Activated naive CD4-positive, alpha-beta T cell treated with anti-CD3 and anti-CD28 coated beads, Interleukin-2, amount 10 ng/mL, durations not matched to agents 7 days and 5 days (primary cell): ENCODE results near the gene ZNF493.

Experiments
- CTCF ChIA-PET: fragments of 350-600 bp; sonication (Branson Sonifier 250); formaldehyde crosslinking; loops from one replicate; lab custom pipeline; 2021; ENCODE audit warnings: antibody characterized with exemption; lab: Charles Lee
- DNase-seq: peaks from one replicate; pipeline ENCODE4 v3.0.0-alpha.2; 2020
- H3K27ac Mint-ChIP-seq: one replicate; pipeline ENCODE4 v1.8.0; 2021; ENCODE audit warnings: mild to moderate bottlenecking, moderate library complexity, mixed read lengths
- H3K27me3 Mint-ChIP-seq: one replicate; pipeline ENCODE4 v1.8.0; 2021; ENCODE audit warnings: mild to moderate bottlenecking, mixed read lengths
- H3K36me3 Mint-ChIP-seq: one replicate; pipeline ENCODE4 v1.8.0; 2021; ENCODE audit warnings: mixed read lengths
- H3K4me1 Mint-ChIP-seq: one replicate; pipeline ENCODE4 v1.8.0; 2021; ENCODE audit warnings: mixed read lengths
- H3K4me3 Mint-ChIP-seq: one replicate; pipeline ENCODE4 v1.8.0; 2021; ENCODE audit warnings: mild to moderate bottlenecking, moderate library complexity, mixed read lengths
- H3K9me3 Mint-ChIP-seq: one replicate; pipeline ENCODE4 v1.8.0; 2021; ENCODE audit warnings: mixed read lengths

ZNF493 gene

DNA sequence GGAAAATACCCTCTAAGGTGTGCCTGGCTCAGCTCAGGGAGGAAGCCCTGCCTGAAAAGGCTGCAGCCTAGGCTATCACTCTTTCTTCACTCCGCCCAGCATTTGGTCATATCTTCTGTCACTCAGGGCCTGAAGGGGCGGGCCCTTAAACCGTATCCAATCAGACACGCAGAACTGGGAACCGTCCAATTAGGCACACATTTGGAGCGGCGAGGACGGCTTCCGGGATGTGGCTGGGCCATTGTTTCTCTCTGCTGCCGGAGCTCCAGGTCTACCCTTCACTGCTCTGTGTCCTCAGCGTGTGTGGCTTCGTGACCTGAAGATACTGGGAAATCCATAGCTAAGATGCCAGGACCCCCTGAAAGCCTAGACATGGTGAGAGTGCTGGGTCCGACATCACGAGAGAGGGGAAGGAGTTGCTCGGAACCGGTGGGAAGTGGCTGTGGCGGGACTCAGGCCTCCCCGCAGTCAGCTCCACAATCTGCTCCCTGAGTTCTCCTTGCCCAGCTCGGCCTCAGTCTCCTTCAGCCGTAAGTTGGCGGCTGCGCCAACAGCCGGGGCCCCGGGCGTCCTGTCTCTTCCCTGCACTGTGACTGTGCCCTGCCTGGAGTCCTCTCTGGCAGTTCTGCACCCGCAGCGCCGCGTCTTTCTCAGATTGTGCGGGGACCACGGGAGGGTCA lies at the start of gene ZNF493:
TSS of gene ZNF493 (plus strand) at position 241 of the 680 bp plus-strand sequence. CDS start at position 346, 105 bp downstream.
- Mint-ChIP-seq H3K9me3 (peaks cover 22% of the 10 kb centered on the region), H3K4me3 (peak within 1 kb of the TSS; percentile 89), H3K36me3 (peaks cover 42% of the 10 kb centered on the region), H3K27ac (peak within 1 kb of the TSS; percentile 91), H3K27me3 (no peaks in the 10 kb centered on the region), H3K4me1 (peaks cover 21% of the 10 kb centered on the region)
- peak; percentile 96 for DNase-seq
- CTCF ChIA-PET = no interaction called here

DNA sequence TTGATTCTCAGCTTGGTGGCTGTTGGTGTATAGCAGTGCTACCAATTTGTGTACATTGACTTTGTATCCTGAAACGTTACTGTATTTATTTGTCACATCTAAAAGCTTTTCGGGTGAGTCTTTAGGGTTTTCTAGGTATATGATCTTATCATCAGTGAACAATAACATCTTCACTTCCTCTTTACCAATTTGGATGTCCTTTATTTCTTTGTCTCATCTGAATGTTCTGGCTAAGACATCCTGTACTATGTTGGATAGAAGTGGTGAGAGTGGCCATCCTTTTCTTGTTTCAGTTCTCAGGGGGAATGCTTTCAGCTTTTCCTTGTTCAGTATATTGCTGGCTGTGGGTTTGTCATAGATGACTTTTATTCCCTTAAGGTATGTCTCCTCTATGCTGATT lies 44.1 kb upstream of the ZNF493 start:
- CTCF ChIA-PET = no interaction called here
- Mint-ChIP-seq H3K36me3 (no peaks in the 10 kb centered on the region), H3K4me1 (peaks cover 6% of the 10 kb centered on the region), H3K27ac (peak overlapping the region; percentile 3), H3K4me3 (no peak overlapping the region), H3K27me3 (no peaks in the 10 kb centered on the region), H3K9me3 (peaks cover 35% of the 10 kb centered on the region)
- DNase-seq = no peak

DNA sequence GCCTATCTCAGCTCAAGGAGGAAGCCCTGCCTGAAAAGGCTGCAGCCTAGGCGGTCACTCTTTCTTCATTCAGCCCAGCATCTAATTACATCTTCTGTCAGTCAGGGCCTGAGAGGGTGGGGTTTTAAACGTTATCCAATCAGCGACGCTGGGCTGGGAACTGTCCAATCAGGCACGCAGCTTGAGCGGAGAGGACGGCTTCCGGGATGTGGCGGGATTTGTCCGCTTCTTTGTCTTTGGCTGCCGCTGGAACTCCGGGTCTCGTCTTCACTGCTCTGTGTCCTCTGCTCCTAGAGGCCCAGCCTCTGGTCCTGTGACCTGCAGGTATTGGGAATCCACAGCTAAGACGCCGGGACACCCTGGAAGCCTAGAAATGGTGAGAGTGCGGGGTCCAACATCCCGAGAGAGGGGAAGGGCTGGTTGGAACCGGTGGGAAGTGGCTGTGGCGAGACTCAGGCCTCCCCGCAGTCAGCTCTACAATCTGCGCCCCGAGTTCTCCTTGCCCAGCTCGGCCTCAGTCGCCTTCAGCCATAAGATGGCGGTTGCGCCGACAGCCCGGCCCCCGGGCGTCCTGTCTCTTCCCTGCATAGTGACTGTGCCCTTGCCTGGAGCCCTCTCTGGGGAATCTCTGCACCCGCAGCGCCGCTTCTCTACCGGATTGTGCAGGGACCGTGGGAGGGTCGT lies 38.0 kb upstream of the ZNF493 start, which contains the start of gene ZNF738:
TSS of gene ZNF738 (plus strand) at position 233 of the 684 bp plus-strand sequence. CDS start at position 374, 141 bp downstream.
- peaks cover 33% of the 10 kb centered on the region for H3K9me3 Mint-ChIP-seq
- CTCF ChIA-PET = interaction anchor here (0.8 kb wide), 1 partner anchor 30 kb away, joined by 4 read pairs; no protein-coding TSS in a partner anchor
- peaks cover 24% of the 10 kb centered on the region for H3K4me1 Mint-ChIP-seq
- no peaks in the 10 kb centered on the region for H3K27me3 Mint-ChIP-seq
- peaks cover 41% of the 10 kb centered on the region for H3K36me3 Mint-ChIP-seq
- peak within 1 kb of the TSS; percentile 99 for H3K27ac Mint-ChIP-seq
- peak within 1 kb of the TSS; percentile 99 for H3K4me3 Mint-ChIP-seq
- DNase-seq = peak; percentile 91

DNA sequence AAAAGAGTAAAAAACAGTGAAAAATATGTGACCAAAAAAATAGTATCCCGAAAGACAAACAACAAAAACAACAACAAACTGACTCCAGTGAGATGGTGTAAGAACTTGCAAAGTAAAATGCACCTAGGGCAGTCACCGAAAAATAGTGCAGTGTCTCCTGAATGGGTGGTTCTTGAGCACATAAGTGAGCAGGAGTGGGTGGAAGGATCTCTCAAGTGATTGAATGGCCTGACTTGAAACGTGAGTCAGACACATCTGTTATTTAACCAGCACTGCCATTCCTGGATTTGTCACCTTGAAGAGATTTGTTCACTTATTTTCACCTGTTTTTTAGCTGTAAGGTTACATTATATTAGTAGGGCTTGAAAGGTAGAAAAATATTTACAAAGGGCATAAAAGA lies 34.6 kb upstream of the ZNF493 start:
- CTCF ChIA-PET = no interaction called here
- Mint-ChIP-seq H3K4me1 (peaks cover 24% of the 10 kb centered on the region), H3K27ac (no peak overlapping the region), H3K4me3 (no peak overlapping the region), H3K27me3 (no peaks in the 10 kb centered on the region), H3K9me3 (peaks cover 26% of the 10 kb centered on the region), H3K36me3 (peaks cover 71% of the 10 kb centered on the region)
- no peak for DNase-seq

DNA sequence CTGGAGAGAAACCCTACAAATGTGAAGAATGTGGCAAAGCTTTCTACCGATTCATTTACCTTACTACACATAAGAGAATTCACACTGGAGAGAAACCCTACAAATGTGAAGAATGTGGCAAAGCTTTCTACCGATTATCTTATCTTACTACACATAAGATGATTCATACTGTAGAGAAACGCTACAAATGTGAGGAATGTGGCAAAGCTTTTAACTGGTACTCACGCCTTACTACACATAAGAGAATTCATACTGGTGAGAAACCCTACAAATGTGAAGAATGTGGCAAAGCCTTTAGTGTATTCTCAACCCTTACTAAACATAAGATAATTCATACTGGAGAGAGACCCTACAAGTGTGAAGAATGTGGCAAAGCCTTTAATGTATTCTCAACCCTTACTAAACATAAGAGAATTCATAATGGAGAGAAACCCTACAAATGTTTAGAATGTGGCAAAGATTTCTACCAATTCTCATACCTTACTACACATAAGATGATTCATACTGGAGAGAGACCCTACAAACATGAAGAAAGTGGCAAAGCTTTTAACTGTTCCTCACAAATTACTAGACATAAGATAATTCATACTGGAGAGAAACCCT lies 12.9 kb upstream of the ZNF493 start:
- no peak for DNase-seq
- H3K36me3 Mint-ChIP-seq = peaks cover 49% of the 10 kb centered on the region
- no peaks in the 10 kb centered on the region for H3K4me1 Mint-ChIP-seq
- no peak overlapping the region for H3K27ac Mint-ChIP-seq
- CTCF ChIA-PET = no interaction called here
- H3K4me3 Mint-ChIP-seq = no peak overlapping the region
- H3K9me3 Mint-ChIP-seq = peaks cover 74% of the 10 kb centered on the region
- no peaks in the 10 kb centered on the region for H3K27me3 Mint-ChIP-seq

DNA sequence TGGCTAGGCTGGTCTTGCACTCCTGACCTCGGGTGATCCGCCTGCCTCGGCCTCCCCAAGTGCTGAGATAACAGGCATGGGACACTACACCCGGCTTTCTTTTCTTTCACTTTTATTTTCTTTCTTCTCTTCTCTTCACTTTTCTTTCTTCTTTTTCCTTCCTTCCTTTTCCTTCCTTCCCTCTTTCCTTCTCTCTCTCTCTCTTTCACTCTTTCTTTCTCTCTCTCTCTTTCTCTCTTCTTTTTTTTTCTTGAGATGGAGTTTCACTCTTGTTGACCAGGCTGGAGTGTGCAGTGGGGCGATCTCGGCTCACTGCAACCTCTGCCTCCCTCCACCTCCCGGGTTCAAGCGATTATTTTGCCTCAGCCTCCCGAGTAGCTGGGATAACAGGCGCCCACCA lies 812 bp upstream of the ZNF493 start:
- Mint-ChIP-seq H3K4me3 (peak overlapping the region; percentile 15), H3K36me3 (peaks cover 39% of the 10 kb centered on the region), H3K27me3 (no peaks in the 10 kb centered on the region), H3K4me1 (peaks cover 21% of the 10 kb centered on the region), H3K9me3 (peaks cover 26% of the 10 kb centered on the region), H3K27ac (peak overlapping the region; percentile 37)
- CTCF ChIA-PET = no interaction called here
- no peak for DNase-seq

DNA sequence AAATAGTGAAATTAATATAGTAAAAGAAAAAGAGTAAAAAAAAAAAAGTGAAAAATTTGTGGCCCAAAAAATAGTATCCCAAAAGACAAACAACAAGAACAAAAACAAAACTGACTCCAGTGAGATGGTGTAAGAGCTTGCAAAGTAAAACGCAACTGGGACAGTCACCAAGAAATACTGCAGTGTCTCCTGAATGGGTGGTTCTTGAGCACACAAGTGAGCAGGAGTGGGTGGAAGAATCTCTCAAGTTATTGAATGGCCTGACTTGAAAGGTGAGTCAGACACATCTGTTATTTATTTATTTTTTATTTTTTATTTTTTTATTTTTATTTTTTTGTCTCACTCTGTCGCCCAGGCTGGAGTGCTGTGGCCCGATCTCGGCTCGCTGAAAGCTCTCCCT lies 1.9 kb downstream of the ZNF493 start:
- Mint-ChIP-seq H3K27ac (no peak overlapping the region), H3K27me3 (no peaks in the 10 kb centered on the region), H3K4me1 (peaks cover 21% of the 10 kb centered on the region), H3K9me3 (peaks cover 22% of the 10 kb centered on the region), H3K4me3 (peak overlapping the region; percentile 21), H3K36me3 (peaks cover 56% of the 10 kb centered on the region)
- no peak for DNase-seq
- CTCF ChIA-PET = interaction anchor here (0.6 kb wide), 1 partner anchor 91 kb away, joined by 3 read pairs; no protein-coding TSS in a partner anchor

DNA sequence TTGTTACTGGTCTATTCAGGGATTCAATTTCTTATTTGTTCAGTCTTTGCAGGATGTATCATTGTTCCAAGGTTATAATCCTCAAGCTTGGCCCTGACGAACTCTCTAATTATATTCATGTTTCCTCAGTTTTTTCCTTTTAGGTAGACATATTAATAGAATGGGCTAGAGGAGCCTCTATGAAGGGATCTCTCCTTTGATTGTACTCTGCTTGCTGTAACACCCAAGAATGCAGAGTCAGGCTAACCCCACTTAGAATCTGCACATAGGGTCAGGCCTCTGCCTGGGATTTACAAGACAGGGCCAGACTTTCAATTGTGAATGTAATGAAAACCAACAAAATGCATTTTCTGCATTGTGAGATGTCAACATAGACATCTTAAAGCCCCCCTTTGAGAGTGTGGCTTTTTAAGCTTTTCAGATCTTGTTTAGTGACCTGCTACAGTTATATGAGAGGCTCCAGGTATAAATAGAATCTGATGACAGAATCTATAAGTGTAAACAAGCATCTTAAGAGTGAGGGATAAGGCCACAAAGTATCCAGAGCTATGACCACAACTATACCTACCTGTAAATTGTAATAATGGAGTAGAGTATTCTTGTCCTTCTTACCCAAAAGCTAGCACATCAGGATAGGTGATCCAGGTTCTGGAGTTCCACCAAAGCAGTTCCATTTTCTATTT lies 5.5 kb downstream of the ZNF493 start:
- CTCF ChIA-PET = no interaction called here
- H3K9me3 Mint-ChIP-seq = peaks cover 30% of the 10 kb centered on the region
- H3K4me1 Mint-ChIP-seq = peaks cover 15% of the 10 kb centered on the region
- H3K27me3 Mint-ChIP-seq = no peaks in the 10 kb centered on the region
- peaks cover 72% of the 10 kb centered on the region for H3K36me3 Mint-ChIP-seq
- H3K4me3 Mint-ChIP-seq = no peak overlapping the region
- H3K27ac Mint-ChIP-seq = no peak overlapping the region
- no peak for DNase-seq

DNA sequence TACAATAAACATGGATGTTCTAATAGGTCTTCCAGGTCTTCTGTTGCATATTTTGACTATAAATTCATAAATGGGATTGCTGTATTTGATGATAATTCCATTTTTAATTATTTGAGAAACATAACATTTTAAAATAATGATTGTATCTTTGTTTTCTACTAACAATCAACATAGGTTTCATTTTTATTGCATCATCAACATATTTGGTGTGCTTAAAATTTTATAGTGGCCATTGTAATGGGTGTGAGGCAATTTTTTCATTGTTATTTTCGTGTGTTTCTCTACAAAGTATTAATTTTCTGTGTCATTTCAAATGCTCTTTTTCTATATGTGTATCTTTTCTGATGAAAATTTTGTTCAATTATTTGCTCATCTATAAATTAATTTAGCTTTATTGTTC lies 13.2 kb downstream of the ZNF493 start:
- no peaks in the 10 kb centered on the region for H3K4me1 Mint-ChIP-seq
- no peaks in the 10 kb centered on the region for H3K27me3 Mint-ChIP-seq
- H3K36me3 Mint-ChIP-seq = peaks cover 73% of the 10 kb centered on the region
- H3K9me3 Mint-ChIP-seq = peaks cover 32% of the 10 kb centered on the region
- CTCF ChIA-PET = no interaction called here
- no peak overlapping the region for H3K4me3 Mint-ChIP-seq
- no peak overlapping the region for H3K27ac Mint-ChIP-seq
- no peak for DNase-seq

DNA sequence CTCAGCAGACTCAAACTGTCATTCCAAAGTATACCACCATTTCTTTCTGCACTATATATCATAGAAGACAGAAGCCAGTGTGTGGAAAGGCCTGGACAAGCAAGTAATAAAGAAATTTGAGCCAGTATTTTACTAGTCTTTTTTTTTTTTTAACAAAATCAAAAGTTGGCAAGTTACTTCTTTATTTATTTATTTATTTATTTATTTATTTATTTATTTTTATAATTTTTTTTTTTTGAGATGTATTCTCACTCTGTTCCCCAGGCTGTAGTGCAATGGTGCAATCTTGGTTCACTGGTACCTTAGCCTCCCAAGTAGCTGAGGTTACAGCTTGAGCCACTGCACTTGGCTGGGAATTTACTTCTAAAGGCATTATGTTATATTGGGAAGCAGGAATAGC lies 25.3 kb downstream of the ZNF493 start:
- peaks cover 48% of the 10 kb centered on the region for H3K36me3 Mint-ChIP-seq

DNA sequence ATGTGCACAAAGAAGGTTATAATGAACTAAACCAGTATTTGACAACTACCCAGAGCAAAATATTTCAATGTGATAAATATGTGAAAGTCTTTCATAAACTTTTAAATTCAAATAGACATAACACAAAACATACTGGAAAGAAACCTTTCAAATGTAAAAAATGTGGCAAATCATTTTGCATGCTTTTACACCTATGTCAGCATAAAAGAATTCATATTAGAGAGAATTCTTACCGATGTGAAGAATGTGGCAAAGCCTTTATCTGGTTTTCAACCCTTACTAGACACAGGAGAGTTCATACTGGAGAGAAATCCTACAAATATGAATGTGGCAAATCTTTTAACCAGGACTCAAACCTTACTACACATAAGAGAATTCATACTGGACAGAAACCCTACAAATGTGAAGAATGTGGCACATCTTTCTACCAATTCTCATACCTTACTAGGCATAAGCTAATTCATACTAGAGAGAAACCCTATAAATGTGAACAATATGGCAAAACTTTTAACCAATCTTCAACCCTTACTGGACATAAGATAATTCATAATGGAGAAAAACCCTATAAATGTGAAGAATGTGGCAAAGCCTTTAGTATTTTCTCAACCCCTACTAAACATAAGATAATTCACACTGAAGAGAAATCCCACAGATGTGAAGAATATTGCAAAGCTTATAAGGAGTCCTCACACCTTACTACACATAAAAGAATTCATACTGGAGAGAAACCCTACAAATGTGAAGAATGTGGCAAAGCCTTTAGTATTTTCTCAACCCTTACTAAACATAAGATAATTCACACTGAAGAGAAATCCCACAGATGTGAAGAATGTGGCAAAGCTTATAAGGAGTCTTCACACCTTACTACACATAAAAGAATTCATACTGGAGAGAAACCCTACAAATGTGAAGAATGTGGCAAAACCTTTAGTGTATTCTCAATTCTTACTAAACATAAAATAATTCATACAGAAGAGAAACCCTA lies 26.4 kb downstream of the ZNF493 start:
- no peak for DNase-seq
- CTCF ChIA-PET = no interaction called here
- no peak overlapping the region for H3K27ac Mint-ChIP-seq
- no peaks in the 10 kb centered on the region for H3K4me1 Mint-ChIP-seq
- H3K9me3 Mint-ChIP-seq = peaks cover 60% of the 10 kb centered on the region
- H3K36me3 Mint-ChIP-seq = peaks cover 37% of the 10 kb centered on the region
- H3K27me3 Mint-ChIP-seq = no peaks in the 10 kb centered on the region
- no peak overlapping the region for H3K4me3 Mint-ChIP-seq

More for the DNA sequence above, 25.3 kb downstream of the ZNF493 start:
- CTCF ChIA-PET = no interaction called here
- no peaks in the 10 kb centered on the region for H3K27me3 Mint-ChIP-seq
- H3K27ac Mint-ChIP-seq = no peak overlapping the region
- H3K4me3 Mint-ChIP-seq = no peak overlapping the region
- no peaks in the 10 kb centered on the region for H3K4me1 Mint-ChIP-seq
- H3K9me3 Mint-ChIP-seq = peaks cover 70% of the 10 kb centered on the region
- DNase-seq = no peak

DNA sequence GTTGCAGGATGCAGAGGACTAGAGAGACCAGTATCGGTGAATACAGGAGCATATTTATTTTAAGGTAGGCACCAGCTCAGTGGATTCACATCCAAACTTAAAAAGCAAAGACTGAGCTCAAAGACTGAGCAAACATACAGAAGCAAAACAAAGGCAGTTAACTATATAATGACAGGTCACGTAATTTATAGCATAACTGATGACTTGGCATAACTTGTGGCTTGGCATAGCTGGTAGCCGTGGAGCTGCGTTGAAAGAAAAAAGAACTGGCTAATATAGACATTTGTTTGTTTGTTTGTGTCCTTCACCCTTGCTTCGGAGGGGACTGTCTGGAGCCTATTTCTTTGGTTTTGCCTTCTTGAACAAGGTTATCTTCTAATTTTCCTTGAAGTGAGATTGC lies 33.7 kb downstream of the ZNF493 start:
- H3K36me3 Mint-ChIP-seq = no peaks in the 10 kb centered on the region

DNA sequence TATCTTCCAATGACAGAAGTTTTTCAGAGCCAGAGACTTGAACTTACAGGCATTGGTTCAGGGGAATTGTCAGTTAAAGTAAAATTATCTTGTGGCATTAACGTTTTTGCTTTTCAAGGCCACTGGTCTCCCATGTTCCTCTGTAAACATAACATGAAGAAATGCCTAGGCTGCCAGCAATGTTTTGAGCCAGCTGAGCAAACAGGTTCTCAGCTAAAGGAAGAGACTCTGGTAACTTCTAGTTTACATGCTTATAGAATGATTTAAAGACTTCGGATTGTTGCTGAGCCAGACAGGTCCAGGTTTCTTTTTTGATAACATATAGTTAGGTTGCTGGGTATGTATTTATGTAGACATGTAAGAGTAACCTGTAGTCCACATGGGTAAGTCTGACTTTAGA lies 35.7 kb downstream of the ZNF493 start:
- no peaks in the 10 kb centered on the region for H3K36me3 Mint-ChIP-seq
- no peak overlapping the region for H3K27ac Mint-ChIP-seq
- peaks cover 47% of the 10 kb centered on the region for H3K9me3 Mint-ChIP-seq
- H3K4me1 Mint-ChIP-seq = no peaks in the 10 kb centered on the region
- H3K4me3 Mint-ChIP-seq = no peak overlapping the region
- DNase-seq = no peak
- CTCF ChIA-PET = no interaction called here
- no peaks in the 10 kb centered on the region for H3K27me3 Mint-ChIP-seq

More for the DNA sequence above, 33.7 kb downstream of the ZNF493 start:
- Mint-ChIP-seq H3K27me3 (no peaks in the 10 kb centered on the region), H3K9me3 (peaks cover 45% of the 10 kb centered on the region), H3K4me3 (no peak overlapping the region), H3K27ac (no peak overlapping the region), H3K4me1 (no peaks in the 10 kb centered on the region)
- CTCF ChIA-PET = no interaction called here
- no peak for DNase-seq
